Kidney epithelial cell (primary cell): Measurements from ENCODE around the gene APBA3. TPM values are rescaled to one million over a fixed set of nuclear protein-coding genes. Genes with fewer than 3 reads are reported as not detected.

ENCODE experiments used
- DNase-seq: peaks from one replicate; pipeline ENCODE4 v3.0.0-alpha.2; 2010; ENCODE audit warnings: low read depth
- H3K27me3 ChIP-seq: 2 replicates; pipeline ENCODE4 v1.6.0; 2011; ENCODE audit warnings: low read length; ENCODE audit not compliant: control insufficient read depth, insufficient read depth
- H3K36me3 ChIP-seq: 2 replicates; pipeline ENCODE4 v1.5.1; 2011; ENCODE audit warnings: low read length; ENCODE audit not compliant: control insufficient read depth, insufficient read depth
- H3K4me3 ChIP-seq: 2 replicates; pipeline ENCODE4 v1.5.1; 2011; ENCODE audit warnings: low read depth, mild to moderate bottlenecking, control low read depth, low read length
- total RNA-seq: library from RNA; depleted of rRNA; stranded (reverse); fragments of >200 nt; gene quantifications from 2 replicates; pipeline ENCODE4 v1.2.3, GENCODE V29; 2015
- TF ChIP-seq, protein P1 (sequence below): IDR thresholded peaks from 2 replicates; pipeline ENCODE4 v1.5.1; 2011; ENCODE audit warnings: mild to moderate bottlenecking, moderate library complexity, low read length, control low read depth, inconsistent platforms; ENCODE audit not compliant: insufficient read depth, poor library complexity, severe bottlenecking

The APBA3 gene
- total RNA-seq, 1 donor from 2014 or later: 39.7 TPM

DNA sequence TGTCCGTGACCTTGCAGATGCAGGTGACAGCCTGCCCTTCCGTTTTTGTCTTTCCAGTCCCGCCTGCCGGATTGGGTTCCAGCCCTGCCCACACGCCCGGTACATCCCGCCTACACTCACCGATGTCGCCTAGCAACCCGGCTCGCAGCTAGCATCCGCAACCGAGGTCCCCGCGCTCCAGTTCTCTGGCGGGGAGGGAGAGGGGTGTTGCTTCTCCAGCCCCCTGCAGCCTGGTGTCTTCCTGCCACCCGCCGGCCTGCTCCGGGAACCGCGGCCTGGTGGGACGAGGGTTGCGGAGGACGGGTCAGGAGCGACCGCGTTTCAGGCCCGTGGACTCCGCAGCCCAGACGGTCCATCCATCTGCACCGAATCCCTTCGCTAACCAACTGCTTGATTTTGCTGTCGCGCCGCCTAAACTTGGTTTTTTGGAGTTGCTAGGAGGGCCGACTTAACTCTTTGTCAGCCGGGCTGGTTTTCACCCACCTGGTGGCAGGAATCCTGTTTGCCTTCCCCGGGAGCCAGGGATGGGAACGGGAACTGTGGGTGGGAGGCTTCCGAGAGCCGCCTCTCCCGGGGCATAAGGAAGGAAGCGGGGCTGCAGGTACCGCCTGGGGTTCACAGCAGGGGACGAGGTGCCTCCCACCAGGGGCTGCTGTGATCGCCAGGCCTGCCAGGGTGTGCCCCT, 40.1 kb upstream of the APBA3 start:
- TF ChIP-seq, protein P1, sequence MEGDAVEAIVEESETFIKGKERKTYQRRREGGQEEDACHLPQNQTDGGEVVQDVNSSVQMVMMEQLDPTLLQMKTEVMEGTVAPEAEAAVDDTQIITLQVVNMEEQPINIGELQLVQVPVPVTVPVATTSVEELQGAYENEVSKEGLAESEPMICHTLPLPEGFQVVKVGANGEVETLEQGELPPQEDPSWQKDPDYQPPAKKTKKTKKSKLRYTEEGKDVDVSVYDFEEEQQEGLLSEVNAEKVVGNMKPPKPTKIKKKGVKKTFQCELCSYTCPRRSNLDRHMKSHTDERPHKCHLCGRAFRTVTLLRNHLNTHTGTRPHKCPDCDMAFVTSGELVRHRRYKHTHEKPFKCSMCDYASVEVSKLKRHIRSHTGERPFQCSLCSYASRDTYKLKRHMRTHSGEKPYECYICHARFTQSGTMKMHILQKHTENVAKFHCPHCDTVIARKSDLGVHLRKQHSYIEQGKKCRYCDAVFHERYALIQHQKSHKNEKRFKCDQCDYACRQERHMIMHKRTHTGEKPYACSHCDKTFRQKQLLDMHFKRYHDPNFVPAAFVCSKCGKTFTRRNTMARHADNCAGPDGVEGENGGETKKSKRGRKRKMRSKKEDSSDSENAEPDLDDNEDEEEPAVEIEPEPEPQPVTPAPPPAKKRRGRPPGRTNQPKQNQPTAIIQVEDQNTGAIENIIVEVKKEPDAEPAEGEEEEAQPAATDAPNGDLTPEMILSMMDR: no peak
- Histone ChIP-seq H3K27me3 (peaks cover 21% of the 10 kb centered on the region), H3K36me3 (no peaks in the 10 kb centered on the region), H3K4me3 (no peak overlapping the region)
- DNase-seq: no peak

DNA sequence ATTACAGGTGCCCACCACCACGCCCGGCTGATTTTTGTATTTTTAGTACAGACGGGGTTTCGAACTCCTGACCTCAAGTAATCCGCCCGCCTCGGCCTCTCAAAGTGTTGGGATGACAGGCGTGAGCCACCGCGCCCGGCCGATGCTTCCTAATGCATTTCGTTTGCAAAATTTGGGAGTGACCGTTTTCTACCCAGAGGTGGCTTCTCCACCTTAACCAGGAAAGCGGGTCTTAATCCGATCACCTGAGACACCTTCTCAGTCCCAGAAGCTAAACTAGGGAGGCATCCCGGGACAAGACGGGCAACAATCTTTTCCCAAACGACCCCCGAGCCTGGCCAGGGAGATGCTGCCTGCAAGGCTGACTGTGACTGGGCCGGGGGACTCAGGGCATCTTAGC, 39.5 kb upstream of the APBA3 start:
- Histone ChIP-seq H3K27me3 (peaks cover 21% of the 10 kb centered on the region), H3K36me3 (no peaks in the 10 kb centered on the region), H3K4me3 (no peak overlapping the region)
- TF ChIP-seq, protein P1: no peak
- DNase-seq: no peak

DNA sequence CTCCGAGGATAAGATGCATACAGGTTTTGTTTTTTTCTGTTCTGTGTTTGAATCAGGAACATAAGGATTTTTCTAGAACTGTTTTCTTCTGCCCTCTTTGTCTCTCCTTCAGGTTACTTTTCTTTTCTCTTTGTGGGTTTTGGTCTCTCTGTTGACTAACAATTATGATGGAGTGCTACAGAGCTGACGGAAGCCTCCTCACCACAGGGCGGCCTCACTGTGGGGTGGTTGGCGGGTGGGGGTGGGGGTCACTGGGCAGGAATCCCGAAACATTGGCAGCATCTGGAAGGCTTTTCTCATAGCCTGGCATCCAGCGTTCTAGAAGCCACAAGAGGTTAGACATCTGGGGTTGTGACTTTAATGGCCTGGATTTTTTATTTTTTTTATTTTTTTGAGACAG, 36.6 kb upstream of the APBA3 start:
- DNase-seq: no peak
- peaks cover 21% of the 10 kb centered on the region for H3K27me3 ChIP-seq
- H3K36me3 ChIP-seq: no peaks in the 10 kb centered on the region
- H3K4me3 ChIP-seq: no peak overlapping the region
- TF ChIP-seq, protein P1: no peak

DNA sequence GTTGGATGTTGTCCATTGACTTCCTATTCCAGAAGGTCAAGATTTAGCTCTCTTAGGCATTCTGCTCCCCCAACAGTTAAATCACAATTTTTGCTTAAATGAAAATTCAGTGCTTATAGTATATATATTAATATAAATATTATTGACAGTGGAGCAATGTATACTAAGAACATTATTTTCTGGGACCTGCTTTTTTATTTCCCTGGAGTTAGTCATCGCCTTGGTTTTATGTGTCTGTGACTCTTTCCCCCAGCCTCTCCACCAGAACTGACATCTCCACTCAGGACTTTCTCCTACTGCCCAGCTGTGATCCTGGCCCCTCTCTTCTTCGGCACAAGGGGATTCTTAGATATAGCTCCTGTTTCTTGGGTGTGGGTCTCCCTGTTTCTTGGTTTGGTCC, 34.9 kb upstream of the APBA3 start:
- TF ChIP-seq, protein P1: no peak
- no peak overlapping the region for H3K4me3 ChIP-seq
- H3K36me3 ChIP-seq: no peaks in the 10 kb centered on the region
- H3K27me3 ChIP-seq: peaks cover 10% of the 10 kb centered on the region
- DNase-seq: no peak

DNA sequence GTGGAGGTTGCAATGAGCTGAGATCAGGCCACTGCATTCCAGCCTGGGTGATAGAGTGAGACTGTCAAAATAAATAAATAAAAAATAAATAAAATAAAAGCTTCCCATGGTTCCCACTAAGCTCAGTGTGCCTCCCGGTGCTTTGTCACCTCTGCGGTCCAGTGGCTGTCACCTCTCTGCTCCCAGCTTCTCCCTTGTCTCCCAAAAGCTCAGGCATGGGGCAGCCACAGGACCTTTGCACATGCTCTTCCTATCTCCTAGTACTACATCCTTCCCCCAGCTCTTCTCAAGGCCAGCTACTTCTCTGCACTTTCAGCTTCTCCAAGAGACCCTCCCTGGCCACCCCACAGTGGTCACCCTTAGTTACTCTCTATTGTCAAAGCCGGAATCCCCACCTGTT, 32.3 kb upstream of the APBA3 start:
- DNase-seq: no peak
- Histone ChIP-seq H3K36me3 (no peaks in the 10 kb centered on the region), H3K4me3 (no peak overlapping the region), H3K27me3 (no peaks in the 10 kb centered on the region)
- TF ChIP-seq, protein P1: no peak

DNA sequence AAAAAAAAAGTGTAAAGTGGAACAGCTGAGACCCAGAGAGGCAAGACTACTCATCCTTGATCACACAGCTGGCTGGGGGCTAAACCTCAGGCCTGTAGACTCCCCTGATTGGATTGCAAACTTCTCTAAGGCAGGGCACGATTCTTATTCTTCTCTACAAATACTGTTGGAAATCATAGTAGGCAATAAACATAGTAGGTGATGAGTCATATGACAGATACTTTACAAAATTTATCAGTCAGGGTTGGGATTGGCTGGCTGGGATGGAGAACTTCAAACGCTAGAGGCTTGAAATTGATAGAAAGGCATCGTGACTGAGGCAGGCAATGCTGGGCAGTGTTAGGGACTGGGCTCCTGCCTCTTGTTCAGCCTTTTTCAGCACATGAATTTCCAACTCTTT, 30.6 kb upstream of the APBA3 start:
- no peak for DNase-seq

More for the DNA sequence above, 30.6 kb upstream of the APBA3 start:
- TF ChIP-seq, protein P1: no peak
- Histone ChIP-seq H3K27me3 (no peaks in the 10 kb centered on the region), H3K4me3 (no peak overlapping the region), H3K36me3 (no peaks in the 10 kb centered on the region)
